H9 (cell line): ENCODE results near the gene BMERB1. TPM values are rescaled to one million over a fixed set of nuclear protein-coding genes. Genes with fewer than 3 reads are reported as not detected.
A peak's percentile ranks its signal among the peaks of the same experiment; 100 is the strongest.

Source experiments
- DNase-seq: peaks from one replicate; pipeline ENCODE4 v3.0.0-alpha.2; 2017
- H2AFZ ChIP-seq: one replicate; pipeline ENCODE4 v1.6.1; 2013; ENCODE audit warnings: mild to moderate bottlenecking, low read length, control low read depth, moderate library complexity
- H2AK5ac ChIP-seq: 2 replicates; pipeline ENCODE4 v1.6.1; 2013; ENCODE audit warnings: low read length, control low read depth, mixed read lengths; ENCODE audit not compliant: insufficient read length
- H2BK120ac ChIP-seq: one replicate; pipeline ENCODE4 v1.6.1; 2013; ENCODE audit warnings: low read depth, mild to moderate bottlenecking, low read length, control low read depth, inconsistent platforms; ENCODE audit not compliant: poor library complexity, severe bottlenecking
- H2BK12ac ChIP-seq: 2 replicates; pipeline ENCODE4 v1.6.1; 2013; ENCODE audit warnings: low read length, control low read depth, mixed read lengths, low read depth; ENCODE audit not compliant: insufficient read length
- H2BK15ac ChIP-seq: 2 replicates; pipeline ENCODE4 v1.6.1; 2013; ENCODE audit warnings: low read depth, low read length, control low read depth
- H2BK20ac ChIP-seq: one replicate; pipeline ENCODE4 v1.6.1; 2013; ENCODE audit warnings: low read depth, mild to moderate bottlenecking, low read length, control low read depth, inconsistent platforms; ENCODE audit not compliant: poor library complexity, severe bottlenecking
- H2BK5ac ChIP-seq: 2 replicates; pipeline ENCODE4 v1.6.1; 2013; ENCODE audit warnings: low read length, control low read depth, mixed read lengths; ENCODE audit not compliant: insufficient read length
- H3K14ac ChIP-seq: 2 replicates; pipeline ENCODE4 v1.6.1; 2013; ENCODE audit warnings: low read length, control low read depth; ENCODE audit not compliant: insufficient read depth
- H3K18ac ChIP-seq: 2 replicates; pipeline ENCODE4 v1.6.1; 2013; ENCODE audit warnings: low read depth, mild to moderate bottlenecking, mixed read lengths, low read length, control low read depth; ENCODE audit not compliant: insufficient read length
- H3K23ac ChIP-seq: 2 replicates; pipeline ENCODE4 v1.6.1; 2013; ENCODE audit warnings: low read length, control low read depth, mixed read lengths, low read depth; ENCODE audit not compliant: insufficient read length
- H3K23me2 ChIP-seq: 2 replicates; pipeline ENCODE4 v1.6.1; 2013; ENCODE audit warnings: low read depth, mild to moderate bottlenecking, mixed read lengths, low read length, control low read depth; ENCODE audit not compliant: insufficient read length, poor library complexity, severe bottlenecking
- H3K27ac ChIP-seq: 2 replicates; pipeline ENCODE4 v1.5.1; 2013; ENCODE audit warnings: low read length, control low read depth, mixed read lengths, low read depth; ENCODE audit not compliant: insufficient read length
- H3K27me3 ChIP-seq: 2 replicates; pipeline ENCODE4 v1.6.1; 2013; ENCODE audit warnings: low read length, control low read depth, inconsistent platforms; ENCODE audit not compliant: insufficient read depth
- H3K4ac ChIP-seq: 2 replicates; pipeline ENCODE4 v1.6.1; 2013; ENCODE audit warnings: low read depth, mild to moderate bottlenecking, control low read depth, inconsistent platforms, low read length, moderate library complexity
- H3K4me1 ChIP-seq: 2 replicates; pipeline ENCODE4 v1.6.1; 2013; ENCODE audit warnings: low read length, control low read depth, inconsistent platforms; ENCODE audit not compliant: insufficient read depth
- H3K4me2 ChIP-seq: 2 replicates; pipeline ENCODE4 v1.6.1; 2013; ENCODE audit warnings: low read length, control low read depth, mixed read lengths; ENCODE audit not compliant: insufficient read length, insufficient read depth
- H3K56ac ChIP-seq: 2 replicates; pipeline ENCODE4 v1.6.1; 2013; ENCODE audit warnings: low read depth, mild to moderate bottlenecking, mixed read lengths, low read length, control low read depth; ENCODE audit not compliant: insufficient read length
- H3K79me1 ChIP-seq: 2 replicates; pipeline ENCODE4 v1.6.1; 2013; ENCODE audit warnings: low read depth, mild to moderate bottlenecking, moderate library complexity, low read length, control low read depth, inconsistent platforms; ENCODE audit not compliant: insufficient read depth, poor library complexity, severe bottlenecking
- H3K79me2 ChIP-seq: 2 replicates; pipeline ENCODE4 v1.6.1; 2013; ENCODE audit warnings: low read length, control low read depth, inconsistent platforms; ENCODE audit not compliant: insufficient read depth
- H3K9ac ChIP-seq: 2 replicates; pipeline ENCODE4 v1.6.1; 2013; ENCODE audit warnings: low read length, control low read depth, mixed read lengths; ENCODE audit not compliant: insufficient read length; ENCODE audit errors: extremely low read depth
- H3K9me3 ChIP-seq: one replicate; pipeline ENCODE4 v1.6.1; 2013; ENCODE audit warnings: low read depth, low read length, inconsistent platforms; ENCODE audit not compliant: control insufficient read depth
- H3T11ph ChIP-seq: one replicate; pipeline ENCODE4 v1.6.1; 2013; ENCODE audit warnings: mild to moderate bottlenecking, low read length, control low read depth, inconsistent platforms
- H4K20me1 ChIP-seq: one replicate; pipeline ENCODE4 v1.6.1; 2013; ENCODE audit not compliant: control insufficient read depth, insufficient read length, insufficient read depth
- H4K5ac ChIP-seq: 2 replicates; pipeline ENCODE4 v1.6.1; 2013; ENCODE audit warnings: low read depth, mild to moderate bottlenecking, mixed read lengths, low read length, control low read depth; ENCODE audit not compliant: insufficient read length
- H4K8ac ChIP-seq: replicated peaks from 2 replicates; pipeline ENCODE4 v1.6.1; 2013; ENCODE audit warnings: low read length, control low read depth, mixed read lengths, low read depth; ENCODE audit not compliant: insufficient read length
- H4K91ac ChIP-seq: 2 replicates; pipeline ENCODE4 v1.6.1; 2013; ENCODE audit warnings: low read depth, mild to moderate bottlenecking, moderate library complexity, mixed read lengths, low read length, control low read depth; ENCODE audit not compliant: insufficient read length
- H3K27ac Mint-ChIP-seq, 3 experiments: 2 replicates in 2 of 3; 3 replicates in 1 of 3; pipeline ENCODE4 v1.8.0; 2020 to 2021; ENCODE audit warnings: mixed read lengths in 3 of 3, mild to moderate bottlenecking in 1 of 3, moderate library complexity in 1 of 3
- H3K27me3 Mint-ChIP-seq: 2 replicates; pipeline ENCODE4 v1.8.0; 2021; ENCODE audit warnings: low read depth, mild to moderate bottlenecking, moderate library complexity, mixed read lengths
- H3K36me3 Mint-ChIP-seq, 3 experiments: 2 replicates in 2 of 3; 3 replicates in 1 of 3; pipeline ENCODE4 v1.8.0; 2020 to 2021; ENCODE audit warnings: low read depth in 3 of 3, mixed read lengths in 3 of 3; ENCODE audit not compliant: insufficient read depth in 1 of 3
- H3K4me1 Mint-ChIP-seq, 2 experiments: 2 replicates each; pipeline ENCODE4 v1.8.0; 2020; ENCODE audit warnings: mixed read lengths in 2 of 2
- H3K4me3 Mint-ChIP-seq, 2 experiments: 2 replicates in 1 of 2; 3 replicates in 1 of 2; pipeline ENCODE4 v1.8.0; 2020 to 2021; ENCODE audit warnings: mild to moderate bottlenecking in 2 of 2, mixed read lengths in 2 of 2, moderate library complexity in 1 of 2
- H3K9me3 Mint-ChIP-seq, 2 experiments: 2 replicates in 1 of 2; 3 replicates in 1 of 2; pipeline ENCODE4 v1.8.0; 2020; ENCODE audit warnings: mild to moderate bottlenecking in 2 of 2, mixed read lengths in 2 of 2, moderate library complexity in 1 of 2
- WGBS: extraction: QIAGEN DNeasy Blood & Tissue Kit; methylation state at CpG from one replicate; pipeline ENCODE4 v1.1.7; 2013; ENCODE audit warnings: missing lambda C conversion rate, low lambda C conversion rate, mixed read lengths; ENCODE audit not compliant: insufficient read length; ENCODE audit errors: extremely low coverage; 5-methylcytosine and 5-hydroxymethylcytosine counted together
- total RNA-seq: library from RNA; stranded (reverse); gene quantifications from 2 replicates; pipeline ENCODE4 v1.2.1, GENCODE V29; 2021
- TF ChIP-seq, protein P1 (sequence below): fragments of 200-600 bp; sonication (generic); conservative IDR thresholded peaks from 3 replicates; pipeline ENCODE4 v1.8.0; 2021; ENCODE audit warnings: antibody characterized with exemption, mild to moderate bottlenecking

The BMERB1 gene
- total RNA-seq, 1 experiment from 2014 or later, result 19.5 TPM

DNA sequence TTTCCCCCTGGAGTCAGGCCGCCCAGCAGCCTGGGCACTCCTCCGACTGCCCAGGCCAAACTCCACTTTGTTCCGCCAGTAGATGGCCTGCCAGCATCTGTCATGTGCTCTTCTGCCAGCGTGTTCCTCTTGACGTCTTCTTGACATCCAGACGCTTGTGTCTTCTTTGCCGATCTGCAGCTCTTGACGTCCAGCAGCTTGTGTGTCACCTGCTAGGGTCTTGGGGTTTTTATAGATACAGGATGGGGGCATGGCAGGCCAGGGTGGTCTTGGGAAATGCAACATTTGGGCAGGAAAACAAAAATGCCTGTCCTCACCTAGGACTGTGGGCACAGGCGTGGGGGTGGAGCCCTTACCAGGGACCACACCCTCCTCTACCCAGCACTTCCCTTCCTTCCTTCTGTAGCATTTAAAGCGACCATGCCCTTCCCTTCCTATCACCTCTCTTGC is 88.7 kb downstream of the BMERB1 start:
- Histone ChIP-seq H4K20me1 (no peaks in the 10 kb centered on the region), H2BK12ac (no peak overlapping the region), H3K4me1 (no peaks in the 10 kb centered on the region), H3K14ac (no peak overlapping the region; the same call in 1 of the 2 replicates), H3K27ac (no peak overlapping the region), H4K5ac (no peak overlapping the region), H3K4me2 (no peak overlapping the region), H3K9ac (no peak overlapping the region), H3K4ac (no peak overlapping the region), H3K27me3 (no peaks in the 10 kb centered on the region), H4K8ac (no peak overlapping the region), H2BK20ac (no peak overlapping the region), H3K18ac (no peak overlapping the region), H4K91ac (no peak overlapping the region), H3K56ac (no peak overlapping the region), H2BK5ac (no peak overlapping the region), H2AFZ (no peak overlapping the region), H2BK120ac (no peak overlapping the region), H3K79me1 (no peaks in the 10 kb centered on the region), H3K23ac (no peak overlapping the region), H2AK5ac (no peak overlapping the region), H2BK15ac (no peak overlapping the region), H3K79me2 (no peaks in the 10 kb centered on the region), H3K9me3 (no peaks in the 10 kb centered on the region), H3K23me2 (no peaks in the 10 kb centered on the region), H3T11ph (no peak overlapping the region)
- Mint-ChIP-seq H3K27ac (peak overlapping the region in 1 of 3 experiments; percentile 47; a peak in 1 of 7 replicates), H3K4me3 (no peak overlapping the region; a peak in 1 of 5 replicates), H3K36me3 (peaks cover 0 to 4% (median 0%) of the 10 kb centered on the region in 3 experiments; a peak in 3 of 7 replicates), H3K27me3 (no peaks in the 10 kb centered on the region), H3K4me1 (peaks cover 0 to 5% of the 10 kb centered on the region in 2 experiments; a peak in 1 of 4 replicates), H3K9me3 (no peaks in the 10 kb centered on the region)
- no CpG with 5 or more reads among the region's 10 CpGs for WGBS
- DNase-seq, result no peak
- TF ChIP-seq, protein P1, sequence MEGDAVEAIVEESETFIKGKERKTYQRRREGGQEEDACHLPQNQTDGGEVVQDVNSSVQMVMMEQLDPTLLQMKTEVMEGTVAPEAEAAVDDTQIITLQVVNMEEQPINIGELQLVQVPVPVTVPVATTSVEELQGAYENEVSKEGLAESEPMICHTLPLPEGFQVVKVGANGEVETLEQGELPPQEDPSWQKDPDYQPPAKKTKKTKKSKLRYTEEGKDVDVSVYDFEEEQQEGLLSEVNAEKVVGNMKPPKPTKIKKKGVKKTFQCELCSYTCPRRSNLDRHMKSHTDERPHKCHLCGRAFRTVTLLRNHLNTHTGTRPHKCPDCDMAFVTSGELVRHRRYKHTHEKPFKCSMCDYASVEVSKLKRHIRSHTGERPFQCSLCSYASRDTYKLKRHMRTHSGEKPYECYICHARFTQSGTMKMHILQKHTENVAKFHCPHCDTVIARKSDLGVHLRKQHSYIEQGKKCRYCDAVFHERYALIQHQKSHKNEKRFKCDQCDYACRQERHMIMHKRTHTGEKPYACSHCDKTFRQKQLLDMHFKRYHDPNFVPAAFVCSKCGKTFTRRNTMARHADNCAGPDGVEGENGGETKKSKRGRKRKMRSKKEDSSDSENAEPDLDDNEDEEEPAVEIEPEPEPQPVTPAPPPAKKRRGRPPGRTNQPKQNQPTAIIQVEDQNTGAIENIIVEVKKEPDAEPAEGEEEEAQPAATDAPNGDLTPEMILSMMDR, result peak; percentile 41; the same call in 1 of the 3 replicates
